ENCODE data around the gene NME3.

- no peak for TF ChIP-seq POLR2A (IDR thresholded peaks at IDR 0.05)
- TF ChIP-seq CTCF (IDR thresholded peaks at IDR 0.05), result no peak
- TF ChIP-seq EP300 (IDR thresholded peaks at IDR 0.05), result no peak
Observed at GRCh38 chr16:1790261-1790610, 18.9 kb upstream of the NME3 start.

All from ovary (tissue), 3 donors.